Retinal pigment epithelial cell (primary cell): Measurements from ENCODE around the gene C1orf94.

Experiments used
- DNase-seq: peaks from one replicate; pipeline ENCODE4 v3.0.0-alpha.2; 2010; ENCODE audit warnings: low read depth
- H3K4me3 ChIP-seq: 2 replicates; pipeline ENCODE4 v1.5.1; 2011; ENCODE audit warnings: mild to moderate bottlenecking, low read length, control low read depth, moderate library complexity
- CTCF ChIP-seq: conservative IDR thresholded peaks from 2 replicates; pipeline ENCODE4 v1.5.1; 2011; ENCODE audit warnings: low read depth, low read length, control low read depth, inconsistent platforms

C1orf94 gene

GRCh38 chr1:34153246-34153645 is 23.5 kb upstream of the C1orf94 start:
- DNase-seq = no peak
- H3K4me3 ChIP-seq = no peak overlapping the region
- no peak for TF ChIP-seq CTCF

- H3K4me3 ChIP-seq = no peak overlapping the region
- no peak for DNase-seq
- TF ChIP-seq CTCF = no peak
Observed at GRCh38 chr1:34155860-34156259, 20.8 kb upstream of the C1orf94 start.

DNA sequence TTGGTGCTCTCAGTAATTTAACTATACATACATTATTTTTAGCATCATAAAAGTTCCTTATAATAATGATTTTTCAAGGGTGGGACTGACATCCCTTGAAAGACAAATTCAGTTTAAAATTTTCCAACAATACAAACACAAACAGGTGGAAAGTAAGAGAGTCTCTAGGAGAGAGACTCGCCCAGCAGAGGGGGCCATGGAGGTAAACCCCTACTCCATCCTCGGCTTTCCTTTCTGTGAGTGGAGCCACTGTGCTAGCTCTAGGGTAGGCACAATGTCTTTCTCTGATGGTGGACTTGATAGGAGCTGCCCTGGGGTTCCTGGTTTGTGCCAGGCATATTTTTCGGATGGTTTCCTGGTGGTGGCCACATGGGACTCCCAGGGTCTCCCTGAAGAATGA is 20.0 kb upstream of the C1orf94 start:
- no peak overlapping the region for H3K4me3 ChIP-seq
- DNase-seq = no peak
- no peak for TF ChIP-seq CTCF

DNA sequence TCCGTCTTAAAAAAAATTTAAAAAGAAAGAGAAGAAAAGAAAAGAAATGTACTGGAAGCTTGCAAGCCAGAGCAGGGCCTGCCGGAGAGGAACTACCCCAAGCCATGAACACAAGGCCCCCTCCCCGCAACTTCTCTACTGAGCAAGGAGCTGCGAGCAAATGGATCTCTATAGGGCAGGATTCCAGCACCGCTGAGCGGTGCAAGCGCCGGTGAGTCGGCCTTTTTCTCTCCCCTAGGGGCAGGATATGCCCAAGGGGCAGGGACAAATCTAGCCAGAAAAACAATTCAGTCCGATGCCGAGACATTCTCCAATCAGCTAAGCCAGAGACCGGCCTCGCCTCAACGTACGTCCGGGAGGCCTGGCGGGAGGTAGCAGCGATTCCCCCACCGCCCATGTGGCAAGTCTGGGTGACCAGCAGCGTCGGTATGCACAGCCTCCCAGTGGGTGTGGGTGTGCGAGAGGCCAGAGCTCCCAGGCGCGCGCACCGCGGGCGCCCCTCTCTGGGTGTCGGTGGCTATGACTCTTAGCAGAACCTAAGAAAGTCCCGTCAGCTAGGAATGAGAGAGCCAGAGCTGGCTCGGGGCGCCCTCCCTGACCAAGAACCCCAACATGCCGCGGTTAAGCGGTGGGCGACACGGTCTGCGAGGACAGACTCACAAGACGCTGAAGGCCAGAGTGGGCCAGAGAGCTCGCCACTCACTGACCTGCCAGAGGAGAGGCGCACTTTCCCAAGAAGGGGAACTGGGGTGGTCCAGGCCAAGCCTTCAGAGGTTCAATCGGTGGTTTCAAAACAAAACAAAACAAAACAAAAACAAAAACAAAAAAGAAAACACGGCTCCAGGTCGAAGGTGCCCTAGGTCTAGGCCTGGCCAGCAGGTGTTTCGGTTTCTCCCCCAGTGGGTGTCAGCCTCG is 13.6 kb upstream of the C1orf94 start:
- peak; percentile 65 for TF ChIP-seq CTCF
- no peak overlapping the region for H3K4me3 ChIP-seq
- peak; percentile 5 for DNase-seq

DNA sequence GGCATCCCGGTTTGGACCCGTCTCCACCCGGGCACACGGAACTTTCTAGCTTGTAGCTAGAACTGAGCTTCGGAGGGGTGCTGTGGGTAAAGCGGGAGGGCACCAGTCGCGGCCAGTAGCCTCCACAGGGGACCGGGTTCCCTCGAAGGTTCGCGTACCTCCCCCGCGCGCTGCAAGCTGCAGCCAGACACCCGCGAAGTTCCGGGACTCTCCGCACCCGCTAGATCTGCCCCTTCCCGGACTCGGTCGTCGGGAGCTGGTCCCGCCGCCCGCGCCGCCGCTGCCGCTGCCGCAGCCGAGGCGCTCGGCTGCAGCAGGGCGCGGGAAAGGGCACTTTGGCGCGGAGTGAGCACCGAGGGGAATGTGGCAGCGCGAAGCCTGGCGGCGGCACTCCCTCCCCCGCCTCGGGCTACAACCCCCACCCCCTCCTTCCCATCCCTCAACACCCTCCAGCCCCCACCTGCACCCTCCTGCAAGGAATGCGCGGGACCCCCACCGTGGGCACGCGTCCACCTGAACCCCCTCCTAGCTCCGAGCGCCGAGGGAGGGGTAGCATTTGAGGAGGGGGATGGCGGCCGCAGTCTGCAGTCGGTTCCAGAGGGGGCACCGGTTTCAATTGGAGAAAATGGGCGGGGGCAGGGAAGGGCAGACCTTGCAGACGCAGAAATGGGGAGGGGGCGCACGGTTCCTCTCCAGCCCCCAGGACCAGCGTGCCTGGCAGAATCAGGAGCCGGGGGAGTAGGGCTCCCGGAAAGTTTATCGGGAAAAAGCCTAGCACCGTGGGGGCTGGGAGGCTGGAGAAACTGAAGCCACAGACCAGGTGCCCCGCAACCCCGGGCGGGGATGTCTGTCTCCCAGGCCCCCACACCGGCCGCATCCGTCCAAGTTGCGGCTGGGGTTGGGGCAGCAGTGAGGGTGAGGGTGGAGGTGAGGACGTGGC is 12.6 kb upstream of the C1orf94 start:
- no peak overlapping the region for H3K4me3 ChIP-seq
- TF ChIP-seq CTCF = no peak
- no peak for DNase-seq

DNA sequence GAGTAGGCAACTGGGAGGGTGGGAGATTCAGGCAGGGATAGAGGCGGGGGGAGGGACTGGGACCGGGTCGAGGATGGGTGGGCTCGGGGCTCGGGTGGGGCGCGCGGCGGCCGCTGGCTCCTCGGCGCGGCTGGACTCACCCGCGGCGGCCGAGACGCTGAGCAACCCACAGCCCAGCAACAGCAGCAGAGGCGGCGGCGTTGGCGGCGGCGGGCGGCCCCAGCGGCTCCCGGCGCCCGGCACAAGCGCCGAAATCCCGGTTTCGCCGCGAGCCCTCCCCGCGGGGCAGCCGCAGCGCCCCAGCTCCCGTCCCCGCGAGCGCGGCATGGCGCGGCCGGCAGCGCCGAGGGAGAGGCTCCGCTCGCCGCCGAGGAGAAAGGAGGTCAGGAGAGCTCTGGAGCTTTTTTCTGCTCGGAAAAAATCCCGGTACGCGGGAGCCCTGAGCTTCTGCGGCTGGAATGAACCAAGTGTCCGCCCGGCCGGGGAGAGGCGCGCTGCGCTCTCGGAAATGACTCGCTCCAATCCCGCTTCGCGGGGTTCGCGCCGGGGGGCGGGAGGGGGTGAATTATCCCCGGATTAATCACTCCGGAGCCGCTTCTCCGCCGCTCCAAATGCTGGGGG is 11.8 kb upstream of the C1orf94 start, which contains the start of gene CSMD2:
Gene CSMD2, minus strand, starts transcription at position 460 of the 621 bp plus-strand sequence. Its CDS starts 133 bp downstream, at position 327.
- peak within 1 kb of the TSS; percentile 10 for H3K4me3 ChIP-seq
- TF ChIP-seq CTCF = no peak
- no peak for DNase-seq
